A549 treated with GW870086 at 1 μM for 4 hours (cell line): Measurements from ENCODE around the gene HSD11B1L. TPM values are rescaled to one million over a fixed set of nuclear protein-coding genes. Genes with fewer than 3 reads are reported as not detected.

Experiments
- total RNA-seq: library from RNA; stranded (reverse); fragments of 200-300 nt; extraction: Qiagen RNA extraction; gene quantifications from 5 replicates; pipeline ENCODE4 v1.2.3, GENCODE V29; 2022; ENCODE audit warnings: low read depth

HSD11B1L gene, protein sequence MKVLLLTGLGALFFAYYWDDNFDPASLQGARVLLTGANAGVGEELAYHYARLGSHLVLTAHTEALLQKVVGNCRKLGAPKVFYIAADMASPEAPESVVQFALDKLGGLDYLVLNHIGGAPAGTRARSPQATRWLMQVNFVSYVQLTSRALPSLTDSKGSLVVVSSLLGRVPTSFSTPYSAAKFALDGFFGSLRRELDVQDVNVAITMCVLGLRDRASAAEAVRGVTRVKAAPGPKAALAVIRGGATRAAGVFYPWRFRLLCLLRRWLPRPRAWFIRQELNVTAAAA
- total RNA-seq = 3.6 to 5.1 TPM (median 4.7 TPM) in 5 replicates

DNA sequence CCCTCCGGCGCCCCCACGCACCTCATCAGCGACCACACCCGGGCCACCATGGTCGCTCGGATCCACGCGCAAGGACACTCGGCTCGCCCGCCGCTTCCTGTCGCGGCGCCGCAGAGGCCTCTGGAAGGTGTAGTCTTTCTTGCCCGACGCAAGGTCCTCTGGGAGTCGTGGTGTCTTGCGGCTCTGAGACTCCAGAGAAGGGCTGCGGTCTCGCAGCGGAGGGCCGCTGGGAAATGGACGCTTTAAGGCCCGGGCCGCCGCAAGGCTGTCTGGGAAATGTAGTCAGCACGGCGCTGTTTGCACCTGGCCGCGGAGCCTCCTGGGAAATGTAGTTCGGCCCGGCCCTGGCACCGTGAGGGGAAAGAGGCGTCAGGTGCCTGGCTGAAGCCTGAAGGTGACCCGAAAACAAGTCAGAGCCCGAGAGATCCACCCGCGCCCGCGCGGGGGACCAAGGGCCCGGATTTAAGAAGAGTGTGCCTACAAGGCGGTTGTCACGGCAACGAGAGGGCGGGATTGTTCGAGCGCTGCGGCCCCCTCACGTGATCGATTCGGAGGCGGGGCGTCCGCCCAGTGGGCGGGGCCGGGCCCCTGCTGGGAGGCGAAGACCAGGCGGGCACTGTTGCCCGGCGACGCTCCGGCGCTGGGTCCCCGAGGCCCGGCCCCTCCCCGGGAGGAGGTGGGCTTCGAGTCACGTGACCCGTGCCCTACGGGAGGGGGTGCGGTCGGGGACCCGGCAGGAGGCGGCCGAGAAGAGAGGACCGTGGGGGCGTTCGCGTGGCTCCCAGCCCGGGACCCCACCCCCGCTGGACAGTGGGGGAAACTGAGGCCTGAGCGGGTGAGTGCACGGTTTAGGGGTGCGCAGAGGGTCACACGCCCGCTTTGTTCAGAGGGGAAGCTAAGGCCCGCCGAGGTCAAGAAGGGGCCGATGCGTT, at the start of gene HSD11B1L, which contains the start of gene MICOS13:
Gene HSD11B1L (plus strand): TSS at position 591 of the 932 bp plus-strand sequence. CDS start 3,806 bp downstream, outside the sequence.
Gene MICOS13 (minus strand): TSS at position 80 of the 932 bp plus-strand sequence. CDS start 30 bp downstream, at position 50.

DNA sequence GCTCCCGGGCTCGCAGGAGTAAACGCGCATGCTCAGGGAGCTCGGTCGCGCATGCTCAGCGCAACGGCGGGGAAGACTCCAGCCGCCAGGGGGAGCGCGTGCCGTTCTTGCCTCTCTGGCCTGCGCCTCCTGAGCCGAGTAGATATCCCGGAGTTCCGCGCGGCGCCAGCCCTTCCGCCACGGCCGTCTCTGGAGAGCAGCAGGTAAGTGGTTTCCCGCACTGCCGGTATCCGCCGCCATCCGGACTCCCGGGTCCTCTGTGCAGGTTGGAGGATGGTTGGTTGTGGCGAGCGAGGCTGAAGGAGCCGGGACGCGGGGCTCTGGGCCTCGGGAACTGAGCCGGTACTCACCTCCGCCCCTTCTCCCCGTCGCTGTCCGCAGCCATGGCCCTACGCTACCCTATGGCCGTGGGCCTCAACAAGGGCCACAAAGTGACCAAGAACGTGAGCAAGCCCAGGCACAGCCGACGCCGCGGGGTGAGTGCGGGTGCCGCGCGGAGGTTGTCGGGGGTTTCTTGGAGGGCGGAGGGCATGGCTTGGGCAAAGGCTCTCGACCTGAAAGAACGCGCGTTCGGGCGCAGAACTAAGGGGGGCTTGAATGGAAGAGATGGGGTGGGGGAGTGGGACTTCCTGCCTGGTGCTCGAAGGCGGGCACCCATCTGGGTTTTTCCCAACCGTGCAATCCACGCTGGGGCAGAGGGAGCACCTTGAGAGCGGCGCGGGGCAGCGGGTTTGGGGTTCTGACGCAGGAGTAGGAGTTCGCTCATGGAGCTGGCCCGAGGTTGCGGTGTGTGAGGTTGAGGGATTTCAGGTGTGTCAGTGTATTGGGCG, 9.5 kb downstream of the HSD11B1L start, which contains the start of gene RPL36:
Gene RPL36 (plus strand): TSS at position 171 of the 830 bp plus-strand sequence. CDS start 213 bp downstream, at position 384.

DNA sequence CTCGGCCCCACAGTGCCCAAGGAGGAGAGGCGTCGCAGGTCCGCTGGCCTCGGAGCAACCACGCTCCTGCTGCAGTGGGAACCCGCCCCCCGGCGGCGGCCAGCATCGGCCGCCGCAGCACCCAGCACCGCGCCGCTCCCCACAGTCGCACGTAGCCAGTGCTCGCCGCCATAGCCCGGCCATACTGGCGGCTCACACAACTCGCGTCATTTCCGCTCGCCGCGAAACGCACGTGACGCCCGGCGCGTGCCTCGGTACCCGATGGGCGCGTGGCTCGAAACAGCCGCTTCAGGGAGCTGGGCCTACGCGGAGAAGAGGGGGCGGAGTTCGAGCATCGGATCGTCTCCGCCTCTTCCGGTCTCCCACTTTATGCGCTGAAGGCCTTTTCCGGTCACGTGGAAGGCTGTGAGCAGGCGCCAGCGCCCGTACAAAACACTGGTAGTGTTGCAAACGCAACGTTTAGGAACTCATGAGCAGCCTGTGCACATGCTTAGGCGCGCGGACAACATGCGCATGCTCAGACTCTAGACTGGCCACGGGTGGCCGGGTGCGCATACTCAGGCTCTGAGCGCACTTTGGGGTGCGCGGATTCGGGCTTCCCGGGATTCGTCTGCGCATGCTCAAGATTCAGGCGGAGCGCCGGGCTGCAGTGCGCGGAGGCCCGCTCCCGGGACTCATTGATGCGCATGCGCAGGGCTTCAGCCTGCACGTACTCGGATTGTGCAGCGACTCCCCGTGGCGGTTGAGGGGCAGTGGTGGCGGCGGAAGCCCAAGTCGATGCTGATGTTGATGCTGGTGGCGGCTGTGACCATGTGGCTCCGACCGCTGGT, 39.3 kb downstream of the HSD11B1L start, which contains the start of the genes CATSPERD and LONP1:
Gene CATSPERD (plus strand): TSS at position 677 of the 830 bp plus-strand sequence. CDS start 101 bp downstream, at position 778.
Gene LONP1 (minus strand): TSS at position 186 of the 830 bp plus-strand sequence. CDS start 14 bp downstream, at position 172.

Other genes starting within 250 kb of the HSD11B1L start
- not detected in 5 replicates for gene ZNRF4, start 225.6 kb upstream of the HSD11B1L start, total RNA-seq
- 2.0 to 3.9 TPM (median 2.3 TPM) in 5 replicates for gene TINCR, start 113.1 kb upstream of the HSD11B1L start, total RNA-seq
- gene SAFB2, start 58.3 kb upstream of the HSD11B1L start, total RNA-seq = 25.7 to 36.2 TPM (median 34.0 TPM) in 5 replicates
- gene SAFB, start 57.9 kb upstream of the HSD11B1L start, total RNA-seq = 49.4 to 56.8 TPM (median 52.6 TPM) in 5 replicates
- gene MICOS13, start 511 bp upstream of the HSD11B1L start, total RNA-seq = 49.7 to 74.6 TPM (median 63.9 TPM) in 5 replicates
- 707 to 899 TPM (median 777 TPM) in 5 replicates for gene RPL36, start 9.3 kb downstream of the HSD11B1L start, total RNA-seq
- 47.9 to 61.8 TPM (median 60.1 TPM) in 5 replicates for gene LONP1, start 39.1 kb downstream of the HSD11B1L start, total RNA-seq
- gene CATSPERD, start 39.6 kb downstream of the HSD11B1L start, total RNA-seq = not detected in 5 replicates
- gene PRR22, start 103.7 kb downstream of the HSD11B1L start, total RNA-seq = 1.3 to 3.4 TPM (median 2.9 TPM) in 5 replicates
- 25.9 to 32.3 TPM (median 28.6 TPM) in 5 replicates for gene DUS3L, start 110.1 kb downstream of the HSD11B1L start, total RNA-seq
- 0.85 to 1.6 TPM (median 1.5 TPM) in 5 replicates for gene NRTN, start 124.0 kb downstream of the HSD11B1L start, total RNA-seq
- gene FUT6, start 158.7 kb downstream of the HSD11B1L start, total RNA-seq = not detected in 5 replicates
- gene FUT3, start 170.4 kb downstream of the HSD11B1L start, total RNA-seq = 0.20 TPM in 1 of 5 replicates, not detected in the others
- not detected in 5 replicates for gene FUT5, start 189.5 kb downstream of the HSD11B1L start, total RNA-seq
- gene NDUFA11, start 222.8 kb downstream of the HSD11B1L start, total RNA-seq = 223 to 297 TPM (median 285 TPM) in 5 replicates
- gene VMAC, start 223.8 kb downstream of the HSD11B1L start, total RNA-seq = 0.21 to 0.65 TPM (median 0.61 TPM) in 5 replicates
- gene CAPS, start 233.2 kb downstream of the HSD11B1L start, total RNA-seq = 0.86 to 1.5 TPM (median 0.96 TPM) in 5 replicates